ENCODE results near the gene C1orf198. TPM values are rescaled to one million over a fixed set of nuclear protein-coding genes. Genes with fewer than 3 reads are reported as not detected.

Gene C1orf198
- total RNA-seq, 1 donor = 75.6 TPM

DNA sequence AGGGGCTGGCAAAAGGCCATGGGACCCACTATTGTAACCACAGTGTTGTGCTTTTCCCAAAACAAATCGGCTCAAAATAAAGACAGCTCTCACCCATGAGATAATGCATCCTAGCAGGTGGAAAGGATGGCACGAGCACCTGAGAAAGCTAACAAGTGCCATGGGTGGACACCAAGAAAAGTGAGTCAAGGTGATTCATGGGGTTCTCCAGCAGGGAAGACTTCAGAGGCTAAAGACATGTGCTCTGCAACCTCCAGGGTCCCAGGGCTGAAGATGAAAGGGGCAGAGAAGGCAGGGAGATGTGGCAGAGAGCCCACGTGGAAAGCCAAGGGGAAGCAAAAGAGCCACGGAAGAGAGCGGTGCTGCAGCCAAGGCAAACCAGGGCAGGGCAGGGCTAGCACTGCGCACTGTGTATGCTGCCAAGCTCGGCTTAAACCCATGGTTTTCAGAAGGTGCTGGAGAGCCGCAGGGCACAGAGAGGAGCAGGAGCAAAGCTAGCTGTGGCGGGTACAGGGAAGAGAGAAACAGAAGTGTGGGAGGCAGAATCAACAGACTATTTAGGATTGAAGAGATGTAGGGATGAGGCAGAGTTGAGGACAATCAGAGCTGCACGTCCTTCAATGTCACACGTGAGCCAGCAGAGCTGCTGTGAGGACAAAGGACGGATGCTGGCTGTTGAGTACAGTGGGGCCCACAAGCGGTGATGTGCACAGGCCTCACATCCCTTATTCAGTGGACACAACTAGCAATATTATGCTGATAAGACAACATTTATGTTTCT, 41.8 kb upstream of the C1orf198 start:
- H3K4me3 ChIP-seq (ENCODE audit: low read depth, low read length) = no peak overlapping the region
- DNase-seq (ENCODE audit: low read depth) = no peak
- TF ChIP-seq, protein P1, sequence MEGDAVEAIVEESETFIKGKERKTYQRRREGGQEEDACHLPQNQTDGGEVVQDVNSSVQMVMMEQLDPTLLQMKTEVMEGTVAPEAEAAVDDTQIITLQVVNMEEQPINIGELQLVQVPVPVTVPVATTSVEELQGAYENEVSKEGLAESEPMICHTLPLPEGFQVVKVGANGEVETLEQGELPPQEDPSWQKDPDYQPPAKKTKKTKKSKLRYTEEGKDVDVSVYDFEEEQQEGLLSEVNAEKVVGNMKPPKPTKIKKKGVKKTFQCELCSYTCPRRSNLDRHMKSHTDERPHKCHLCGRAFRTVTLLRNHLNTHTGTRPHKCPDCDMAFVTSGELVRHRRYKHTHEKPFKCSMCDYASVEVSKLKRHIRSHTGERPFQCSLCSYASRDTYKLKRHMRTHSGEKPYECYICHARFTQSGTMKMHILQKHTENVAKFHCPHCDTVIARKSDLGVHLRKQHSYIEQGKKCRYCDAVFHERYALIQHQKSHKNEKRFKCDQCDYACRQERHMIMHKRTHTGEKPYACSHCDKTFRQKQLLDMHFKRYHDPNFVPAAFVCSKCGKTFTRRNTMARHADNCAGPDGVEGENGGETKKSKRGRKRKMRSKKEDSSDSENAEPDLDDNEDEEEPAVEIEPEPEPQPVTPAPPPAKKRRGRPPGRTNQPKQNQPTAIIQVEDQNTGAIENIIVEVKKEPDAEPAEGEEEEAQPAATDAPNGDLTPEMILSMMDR (IDR thresholded peaks at IDR 0.05; ENCODE audit: insufficient read depth, low read length) = no peak

DNA sequence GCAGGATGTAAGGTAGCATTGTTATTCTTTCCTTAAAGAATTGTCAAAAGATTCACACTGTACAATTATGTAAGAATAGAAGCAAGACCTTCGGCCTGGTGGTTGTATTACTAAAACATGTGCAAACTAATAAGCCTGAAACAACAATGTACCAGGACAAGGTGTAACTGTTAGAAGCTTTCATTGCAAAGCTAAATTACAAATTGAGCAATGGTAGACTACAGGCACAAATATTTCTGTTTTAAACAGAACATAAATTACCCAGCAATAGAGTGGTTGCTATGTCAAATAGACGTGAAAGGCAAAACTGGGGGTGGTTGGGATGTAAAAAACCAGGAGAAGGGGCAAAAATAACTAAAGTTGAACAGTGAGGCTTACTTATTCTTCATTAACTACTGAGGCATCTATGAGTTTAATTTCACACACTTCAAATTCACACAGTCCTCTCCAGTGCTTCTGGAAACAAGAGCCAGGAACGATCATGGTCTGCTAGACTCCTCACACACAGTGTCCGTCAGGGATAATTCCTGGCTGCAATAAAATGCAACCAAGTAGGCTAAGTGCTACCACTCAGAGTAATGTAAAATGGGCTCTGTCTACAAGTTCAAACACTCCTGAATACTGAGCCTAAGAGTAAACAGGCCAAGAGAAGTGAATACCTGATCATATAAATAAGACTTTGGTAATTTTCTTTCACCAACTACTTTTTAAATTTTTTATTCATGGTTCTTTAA, 39.3 kb upstream of the C1orf198 start:
- no peak overlapping the region for H3K4me3 ChIP-seq (ENCODE audit: low read depth, low read length)
- TF ChIP-seq, protein P1 (IDR thresholded peaks at IDR 0.05; ENCODE audit: insufficient read depth, low read length) = no peak
- DNase-seq (ENCODE audit: low read depth) = no peak

DNA sequence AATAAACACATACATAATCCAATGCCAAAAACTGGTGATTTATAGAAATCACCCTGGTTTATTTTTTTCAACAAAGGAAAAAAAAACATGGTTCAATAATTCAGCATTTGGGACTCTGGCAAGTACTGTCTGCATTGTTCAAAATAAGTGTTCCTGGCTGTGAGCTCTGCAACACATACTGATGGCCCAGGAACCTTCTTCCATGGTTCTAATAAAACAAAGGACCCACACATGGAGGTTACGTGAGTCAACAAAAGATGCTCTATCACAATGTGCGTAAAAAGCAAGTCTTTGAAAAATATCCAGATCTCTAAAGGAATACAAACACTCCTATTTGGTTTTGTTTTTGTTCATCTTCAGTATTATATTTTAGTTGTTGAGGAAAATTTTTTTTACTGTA, 37.9 kb upstream of the C1orf198 start:
- TF ChIP-seq, protein P1 (IDR thresholded peaks at IDR 0.05; ENCODE audit: insufficient read depth, low read length) = no peak
- DNase-seq (ENCODE audit: low read depth) = no peak
- no peak overlapping the region for H3K4me3 ChIP-seq (ENCODE audit: low read depth, low read length)

DNA sequence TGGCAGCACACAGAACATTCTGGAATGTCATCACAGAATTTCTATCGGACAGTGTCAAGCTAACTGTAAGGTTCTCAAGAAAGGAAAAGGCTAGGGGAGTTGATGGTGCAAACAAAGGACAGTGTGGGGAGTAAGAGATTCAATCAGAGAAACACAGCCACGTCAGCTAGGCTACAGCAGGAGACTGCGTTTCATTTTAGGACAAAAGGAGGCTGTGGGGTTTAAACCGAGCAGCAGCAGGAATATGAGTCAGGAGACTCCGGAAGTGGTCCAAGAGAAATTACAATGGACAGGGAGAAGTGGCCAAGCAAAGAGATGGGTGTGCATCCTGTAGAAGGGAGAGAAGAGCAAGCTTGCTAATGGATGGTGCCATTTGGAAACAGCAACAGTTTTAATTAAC, 37.4 kb upstream of the C1orf198 start:
- no peak overlapping the region for H3K4me3 ChIP-seq (ENCODE audit: low read depth, low read length)
- TF ChIP-seq, protein P1 (IDR thresholded peaks at IDR 0.05; ENCODE audit: insufficient read depth, low read length) = no peak
- peak; percentile 86 for DNase-seq (ENCODE audit: low read depth)

DNA sequence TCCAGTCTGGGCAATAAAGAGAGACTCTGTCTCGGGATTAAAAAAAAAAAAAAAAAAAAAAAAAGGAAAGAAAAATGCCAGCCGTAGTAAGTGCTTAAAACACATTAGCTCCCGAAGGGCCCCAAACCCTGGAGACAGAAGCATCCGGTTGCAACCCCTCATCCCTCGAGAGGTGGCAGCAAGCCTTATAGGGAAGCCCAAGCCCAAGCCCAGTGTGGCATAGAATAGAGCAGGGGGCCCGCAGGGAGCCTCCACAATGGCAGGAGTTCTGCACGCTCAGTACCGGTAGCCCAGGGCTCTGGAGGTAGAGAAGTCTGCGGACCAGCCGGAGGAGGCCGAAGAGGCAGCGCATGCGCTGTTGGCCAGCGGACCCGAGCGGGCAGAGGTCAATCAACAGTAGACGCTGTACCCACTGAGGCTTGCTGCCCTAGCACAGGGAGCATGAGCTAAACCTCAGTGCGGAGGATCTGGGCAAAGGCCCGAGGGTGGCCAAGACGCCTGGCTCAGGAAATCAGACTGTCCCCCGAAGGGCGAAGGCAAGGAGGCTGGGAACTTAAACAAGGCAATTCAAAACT, 34.1 kb upstream of the C1orf198 start:
- H3K4me3 ChIP-seq (ENCODE audit: low read depth, low read length) = no peak overlapping the region
- TF ChIP-seq, protein P1 (IDR thresholded peaks at IDR 0.05; ENCODE audit: insufficient read depth, low read length) = no peak
- DNase-seq (ENCODE audit: low read depth) = no peak

DNA sequence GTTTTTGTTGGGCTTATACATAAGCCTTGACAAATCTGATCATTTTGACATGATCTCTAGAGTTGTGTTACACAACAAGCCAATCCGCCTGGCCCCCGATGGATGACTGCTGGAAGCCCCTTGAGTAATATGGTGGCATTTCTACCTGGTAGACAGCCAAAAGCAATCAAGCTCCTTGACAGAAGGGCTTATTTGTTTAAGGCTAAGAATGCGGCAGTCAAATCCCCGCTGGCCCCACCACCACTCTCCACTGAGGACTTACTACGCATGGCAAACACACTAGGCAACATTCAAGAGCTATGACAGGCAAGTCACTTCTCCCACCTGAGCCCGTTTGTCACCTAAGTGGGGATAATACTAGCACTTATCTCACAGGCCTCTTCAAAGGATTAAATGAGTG, 33.4 kb upstream of the C1orf198 start:
- TF ChIP-seq, protein P1 (IDR thresholded peaks at IDR 0.05; ENCODE audit: insufficient read depth, low read length) = no peak
- H3K4me3 ChIP-seq (ENCODE audit: low read depth, low read length) = no peak overlapping the region
- no peak for DNase-seq (ENCODE audit: low read depth)
